MG63 (cell line): Measurements from ENCODE around the gene MYO7B. TPM values are rescaled to one million over a fixed set of nuclear protein-coding genes. Genes with fewer than 3 reads are reported as not detected.
A peak's percentile ranks its signal among the peaks of the same experiment; 100 is the strongest.
"Not testable (repeated sequence)": the region's sequence is repeated elsewhere in the genome, so short reads cannot be mapped to it uniquely, and the experiment has no call there.

Experiments
- DNase-seq: peaks from one replicate; pipeline ENCODE4 v3.0.0-alpha.2; 2020
- H3K27me3 ChIP-seq: fragments of 250-450 bp; sonication (Bioruptor Pico); 2 replicates; pipeline ENCODE4 v1.5.1; 2020; ENCODE audit warnings: mild to moderate bottlenecking, moderate library complexity
- H3K36me3 ChIP-seq: fragments of 250-450 bp; sonication (Bioruptor Pico); 2 replicates; pipeline ENCODE4 v1.5.1; 2020; ENCODE audit warnings: mild to moderate bottlenecking, moderate library complexity
- H3K4me3 ChIP-seq: fragments of 250-450 bp; sonication (Bioruptor Pico); 2 replicates; pipeline ENCODE4 v1.5.1; 2020; ENCODE audit warnings: mild to moderate bottlenecking, moderate library complexity
- H3K9me3 ChIP-seq: fragments of 250-450 bp; sonication (Bioruptor Pico); 2 replicates; pipeline ENCODE4 v1.5.1; 2020; ENCODE audit warnings: mild to moderate bottlenecking, moderate library complexity
- total RNA-seq: library from RNA; depleted of rRNA; stranded (reverse); fragments of >200 nt; shearing (Covaris generic); gene quantifications from 2 replicates; pipeline ENCODE4 v1.2.3, GENCODE V29; 2014; ENCODE audit warnings: low replicate concordance

The MYO7B gene
- total RNA-seq, 1 experiment from 2014 or later, result 0.89 TPM

DNA sequence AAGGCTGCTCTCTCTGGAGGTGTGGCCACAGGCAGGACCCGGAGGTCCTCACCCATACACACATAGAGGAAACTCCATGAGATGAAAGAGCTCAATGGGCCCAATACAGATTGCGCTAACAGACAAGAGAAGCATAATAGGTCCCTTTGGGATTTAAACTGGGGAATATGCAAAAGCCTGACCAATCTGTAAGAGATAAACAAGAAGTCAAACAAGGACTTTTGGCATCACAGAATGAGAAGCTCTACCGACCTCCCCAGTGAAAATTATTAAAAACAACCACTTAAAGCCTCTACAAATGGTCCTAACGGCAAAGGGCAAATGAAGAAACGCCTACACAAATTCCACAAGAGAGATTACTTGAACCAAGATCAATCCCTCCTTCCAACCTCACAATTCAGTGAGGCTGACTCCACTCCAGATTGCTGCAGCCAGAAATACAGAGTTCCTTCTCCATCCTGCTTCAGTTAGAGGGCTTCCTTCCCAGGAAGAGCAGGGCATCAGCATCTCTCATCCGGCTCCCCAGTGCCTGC lies 20.0 kb upstream of the MYO7B start:
- no peak overlapping the region for H3K4me3 ChIP-seq
- H3K36me3 ChIP-seq, result peaks cover 81% of the 10 kb centered on the region
- no peak for DNase-seq

GRCh38 chr2:127516041-127516762 lies 19.3 kb upstream of the MYO7B start:
- Histone ChIP-seq H3K36me3 (peaks cover 84% of the 10 kb centered on the region), H3K9me3 (no peaks in the 10 kb centered on the region), H3K4me3 (no peak overlapping the region), H3K27me3 (no peaks in the 10 kb centered on the region)
- DNase-seq, result peak; percentile 97

More for the DNA sequence above, 20.0 kb upstream of the MYO7B start:
- no peaks in the 10 kb centered on the region for H3K9me3 ChIP-seq
- H3K27me3 ChIP-seq, result no peaks in the 10 kb centered on the region

DNA sequence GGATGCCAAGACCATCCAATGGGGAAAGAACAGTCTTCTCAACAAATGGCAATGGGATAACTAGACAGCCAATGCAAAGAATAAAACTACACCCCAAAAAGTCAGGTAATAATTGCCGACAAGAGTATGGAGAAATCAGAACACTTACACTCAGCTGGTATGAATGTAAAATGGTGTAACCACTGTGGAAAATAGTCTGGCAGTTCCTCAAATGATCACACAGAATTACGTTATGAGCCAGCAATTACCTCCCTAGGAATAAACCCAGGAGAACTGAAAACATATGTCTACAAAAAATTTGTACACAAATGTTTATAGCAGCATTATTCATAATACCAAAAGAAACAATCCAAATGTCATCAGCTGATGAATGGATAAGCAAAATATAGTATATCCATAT lies 18.0 kb upstream of the MYO7B start:
- Histone ChIP-seq H3K4me3 (no peak overlapping the region), H3K36me3 (peaks cover 88% of the 10 kb centered on the region), H3K9me3 (no peaks in the 10 kb centered on the region), H3K27me3 (no peaks in the 10 kb centered on the region)
- DNase-seq, result no peak

DNA sequence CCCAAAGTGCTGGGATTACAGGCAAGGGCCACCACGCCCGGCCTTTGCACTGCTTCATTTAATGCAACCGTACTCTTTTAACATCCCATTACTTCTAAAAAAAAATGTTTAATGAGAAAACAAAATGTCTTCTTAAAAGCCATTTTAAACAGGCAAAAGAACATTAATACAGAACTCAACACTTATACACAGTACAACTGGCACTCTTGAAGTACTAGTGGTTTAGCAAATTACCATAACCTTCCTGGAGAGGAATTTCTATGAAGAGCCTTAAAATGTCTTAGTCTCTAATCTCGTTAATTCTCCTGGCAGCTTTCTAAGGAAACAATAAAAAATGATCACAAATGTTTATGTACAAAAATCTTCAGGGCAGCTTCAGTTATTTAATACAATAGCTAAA lies 15.1 kb upstream of the MYO7B start:
- no peaks in the 10 kb centered on the region for H3K27me3 ChIP-seq
- peaks cover 76% of the 10 kb centered on the region for H3K36me3 ChIP-seq
- no peak overlapping the region for H3K4me3 ChIP-seq
- no peaks in the 10 kb centered on the region for H3K9me3 ChIP-seq
- DNase-seq, result no peak

- peaks cover 54% of the 10 kb centered on the region for H3K36me3 ChIP-seq
- no peak for DNase-seq
Measured at GRCh38 chr2:127523269-127523939, 12.1 kb upstream of the MYO7B start.

DNA sequence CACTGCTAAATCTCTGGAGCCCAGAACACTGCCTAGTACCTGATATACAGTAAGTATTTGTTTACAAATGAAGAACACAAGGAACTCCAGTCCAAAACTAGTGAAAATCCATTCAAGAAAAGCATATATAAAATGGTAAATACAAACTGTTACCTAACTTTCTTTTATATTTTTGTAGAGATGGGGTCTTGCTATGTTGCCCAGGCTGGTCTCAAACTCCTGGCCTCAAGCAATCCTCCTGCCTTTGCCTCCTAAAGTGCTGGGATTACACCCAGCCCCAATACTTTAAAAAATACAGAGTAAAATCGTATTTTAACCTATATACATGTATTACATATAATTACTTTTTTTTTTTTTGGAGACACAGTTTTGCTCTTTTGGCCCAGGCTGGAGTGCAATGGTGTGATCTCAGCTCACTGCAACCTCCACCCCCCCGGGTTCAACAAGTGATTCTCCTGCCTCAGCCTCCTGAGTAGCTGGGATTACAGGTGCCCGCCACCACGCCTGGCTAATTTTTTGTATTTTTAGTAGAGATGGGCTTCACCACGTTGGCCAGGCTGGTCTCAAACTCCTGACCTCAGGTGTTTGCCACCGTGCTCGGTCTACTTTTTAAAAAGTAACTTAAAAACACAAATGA lies 11.2 kb upstream of the MYO7B start:
- peaks cover 47% of the 10 kb centered on the region for H3K36me3 ChIP-seq
- DNase-seq, H3K9me3 ChIP-seq, H3K4me3 ChIP-seq, H3K27me3 ChIP-seq: not testable (repeated sequence)

More at GRCh38 chr2:127523269-127523939, 12.1 kb upstream of the MYO7B start:
- Histone ChIP-seq H3K27me3 (no peaks in the 10 kb centered on the region), H3K4me3 (no peak overlapping the region), H3K9me3 (no peaks in the 10 kb centered on the region)

DNA sequence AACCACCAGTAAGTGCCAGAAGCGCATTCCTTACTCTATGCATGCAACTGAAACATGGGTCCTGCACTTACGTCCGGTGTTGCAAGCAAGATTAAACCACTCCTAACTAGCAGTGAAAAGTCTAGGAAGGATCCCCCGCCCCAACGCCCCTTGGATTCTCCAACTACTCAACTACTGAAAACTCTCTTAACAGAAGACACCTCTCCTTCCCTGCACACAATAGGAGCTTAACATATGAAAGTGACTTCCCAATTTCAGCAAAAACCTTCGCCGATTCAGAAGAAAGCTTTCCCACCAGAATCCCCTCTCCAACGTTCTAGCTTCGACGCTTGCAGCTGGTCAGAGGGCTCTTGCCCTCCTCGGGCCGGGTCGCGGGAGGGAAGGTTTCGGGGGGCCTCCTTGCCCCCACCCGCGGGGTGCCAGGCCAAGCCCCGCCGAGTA lies 9.8 kb upstream of the MYO7B start:
- Histone ChIP-seq H3K9me3 (peaks cover 5% of the 10 kb centered on the region; the same call in 1 of the 2 replicates), H3K36me3 (peaks cover 33% of the 10 kb centered on the region), H3K4me3 (peak overlapping the region; percentile 78), H3K27me3 (no peaks in the 10 kb centered on the region)
- peak; percentile 31 for DNase-seq

DNA sequence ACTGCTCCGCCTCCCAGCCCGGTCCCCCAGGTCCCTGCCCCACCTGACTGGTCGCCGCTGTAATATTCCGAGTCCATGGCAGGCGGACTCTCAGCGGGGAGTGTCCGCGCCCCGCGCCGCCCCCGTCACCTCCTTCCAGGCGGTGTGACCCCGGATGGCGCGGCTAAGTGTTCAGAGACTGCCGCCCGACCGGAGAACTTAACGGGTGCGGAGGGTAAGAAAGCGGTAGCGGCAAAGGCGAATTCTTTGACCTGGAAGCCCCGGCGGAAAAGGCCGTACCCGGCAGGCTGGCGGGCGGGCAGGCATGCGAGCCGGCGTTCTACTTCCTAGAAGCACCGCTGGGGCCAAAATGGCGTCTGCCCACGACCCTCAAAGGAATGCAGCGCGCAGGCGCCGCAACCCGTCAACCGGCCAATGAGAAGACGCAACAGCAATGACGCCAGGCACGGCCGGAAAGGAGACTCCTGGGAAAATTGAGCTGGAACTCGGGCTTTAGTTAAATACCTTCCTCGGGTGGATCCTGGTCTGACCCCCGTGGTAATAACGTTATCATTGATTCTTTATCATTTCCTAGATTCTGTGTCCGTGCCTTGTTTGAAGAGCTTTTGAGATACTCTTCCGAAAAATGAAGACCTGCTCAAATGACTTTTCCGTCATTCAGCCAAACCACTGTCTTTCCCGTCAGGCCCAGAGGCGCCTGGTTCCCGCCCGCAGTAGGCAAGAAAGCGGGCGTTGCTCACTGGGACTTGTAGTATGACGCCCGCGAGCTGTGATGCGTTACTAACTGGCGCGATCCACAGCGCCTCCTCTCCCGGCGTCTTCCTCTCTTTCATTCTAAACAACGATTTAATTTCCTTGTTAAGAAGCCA lies 9.1 kb upstream of the MYO7B start, which contains the start of gene IWS1:
Gene IWS1, minus strand, starts transcription at position 358 of the 869 bp plus-strand sequence. Its CDS starts 281 bp downstream, at position 77.
- no peaks in the 10 kb centered on the region for H3K27me3 ChIP-seq
- peak; percentile 95 for DNase-seq
- peaks cover 5% of the 10 kb centered on the region; the same call in 1 of the 2 replicates for H3K9me3 ChIP-seq
- peak within 1 kb of the TSS; percentile 78 for H3K4me3 ChIP-seq
- H3K36me3 ChIP-seq, result peaks cover 27% of the 10 kb centered on the region

GRCh38 chr2:127527001-127527804 lies 8.3 kb upstream of the MYO7B start:
- peaks cover 18% of the 10 kb centered on the region for H3K36me3 ChIP-seq
- H3K4me3 ChIP-seq, result peak overlapping the region; percentile 78
- DNase-seq, result no peak
- no peaks in the 10 kb centered on the region for H3K27me3 ChIP-seq
- peaks cover 5% of the 10 kb centered on the region; the same call in 1 of the 2 replicates for H3K9me3 ChIP-seq

DNA sequence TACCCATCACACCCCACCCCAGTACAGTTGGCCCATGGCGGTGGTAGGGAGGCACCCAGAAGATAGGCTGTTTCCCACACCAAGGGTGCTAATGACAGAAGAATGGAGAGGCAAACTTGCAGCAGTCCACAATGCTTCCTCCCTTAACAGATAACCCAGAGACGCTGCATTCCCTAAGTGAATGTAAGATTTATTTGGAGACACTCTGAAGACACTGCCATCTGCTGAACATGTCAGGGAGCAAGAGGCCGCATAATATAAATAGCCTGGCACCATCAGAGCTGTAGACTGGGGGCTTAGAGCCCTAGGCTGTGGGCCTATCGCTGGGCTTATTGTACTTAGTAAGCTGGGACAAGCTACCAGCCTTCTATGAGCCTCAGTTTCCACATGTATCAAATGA lies 7.0 kb upstream of the MYO7B start:
- Histone ChIP-seq H3K4me3 (no peak overlapping the region), H3K9me3 (peaks cover 5% of the 10 kb centered on the region; the same call in 1 of the 2 replicates)

GRCh38 chr2:127529416-127529815 lies 6.1 kb upstream of the MYO7B start:
- H3K27me3 ChIP-seq, H3K36me3 ChIP-seq, DNase-seq, H3K4me3 ChIP-seq, H3K9me3 ChIP-seq: not testable (repeated sequence)

More for the DNA sequence above, 7.0 kb upstream of the MYO7B start:
- Histone ChIP-seq H3K36me3 (peaks cover 5% of the 10 kb centered on the region; the same call in 1 of the 2 replicates), H3K27me3 (no peaks in the 10 kb centered on the region)
- no peak for DNase-seq

DNA sequence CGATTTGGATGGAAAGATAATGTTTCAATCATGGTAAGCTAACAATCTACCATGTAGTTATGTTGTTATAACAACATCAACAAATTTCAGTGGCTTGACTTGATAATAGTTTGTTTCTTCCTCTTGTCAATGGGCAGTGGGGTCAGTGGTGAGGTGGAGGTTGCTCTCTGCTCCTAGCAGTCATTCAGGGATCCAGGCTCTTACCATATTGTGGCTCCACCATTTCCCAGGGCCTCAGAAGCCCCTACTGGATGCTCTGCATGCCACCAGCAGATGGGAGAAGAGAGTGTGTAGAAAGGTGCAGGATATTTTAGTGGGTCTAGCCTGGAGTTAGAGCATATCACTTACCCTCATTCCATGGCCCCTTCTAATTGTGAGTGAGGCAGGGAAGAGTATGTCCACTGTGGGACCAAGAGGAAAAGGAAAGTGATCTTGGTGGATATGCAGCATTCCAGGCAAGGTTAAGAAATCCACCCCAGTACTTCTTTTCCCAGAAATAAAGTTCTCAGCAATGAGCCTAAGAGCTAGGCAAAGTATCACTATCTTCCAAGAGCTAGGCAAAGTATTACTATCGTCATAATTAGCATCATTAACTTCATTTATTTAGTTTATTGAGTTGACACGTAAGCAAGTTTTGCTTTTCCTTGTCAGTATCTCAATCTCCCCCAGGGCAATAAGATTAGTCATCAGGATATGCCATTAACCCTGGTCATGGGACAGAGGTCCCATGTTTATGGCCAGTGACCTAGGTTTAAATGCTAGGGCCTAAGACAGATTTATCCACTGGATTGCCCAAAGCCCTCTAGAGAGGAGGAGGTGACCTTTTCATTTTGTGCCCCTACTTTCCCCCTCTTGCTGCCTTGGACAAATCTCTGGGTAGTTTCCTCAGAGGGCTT lies 5.0 kb upstream of the MYO7B start:
- Histone ChIP-seq H3K27me3 (no peaks in the 10 kb centered on the region), H3K4me3 (no peak overlapping the region), H3K36me3 (no peaks in the 10 kb centered on the region), H3K9me3 (peaks cover 5% of the 10 kb centered on the region; the same call in 1 of the 2 replicates)
- DNase-seq, result no peak

DNA sequence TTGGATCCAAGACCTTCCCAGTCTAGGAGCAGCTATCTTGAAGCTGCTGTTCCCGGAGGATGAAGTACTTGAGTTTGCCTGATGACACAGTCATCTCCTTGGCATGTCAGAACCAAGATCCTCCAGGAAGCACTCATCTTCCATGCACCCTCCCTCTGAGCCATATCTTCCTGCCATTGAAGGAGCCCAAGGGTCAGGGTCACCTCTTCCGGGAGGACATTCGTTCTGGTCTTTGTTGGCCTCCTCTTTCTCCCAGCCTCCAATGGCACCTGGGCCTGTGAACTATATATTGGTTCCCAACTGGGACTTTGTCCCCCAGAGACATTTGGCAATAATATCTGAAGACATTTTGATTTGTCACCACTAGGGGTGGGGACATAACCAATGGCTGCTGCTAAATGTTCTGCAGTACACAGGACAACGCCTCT lies 4.2 kb upstream of the MYO7B start:
- no peak for DNase-seq
- no peaks in the 10 kb centered on the region for H3K27me3 ChIP-seq
- peaks cover 5% of the 10 kb centered on the region; the same call in 1 of the 2 replicates for H3K9me3 ChIP-seq
- no peak overlapping the region for H3K4me3 ChIP-seq
- no peaks in the 10 kb centered on the region for H3K36me3 ChIP-seq

DNA sequence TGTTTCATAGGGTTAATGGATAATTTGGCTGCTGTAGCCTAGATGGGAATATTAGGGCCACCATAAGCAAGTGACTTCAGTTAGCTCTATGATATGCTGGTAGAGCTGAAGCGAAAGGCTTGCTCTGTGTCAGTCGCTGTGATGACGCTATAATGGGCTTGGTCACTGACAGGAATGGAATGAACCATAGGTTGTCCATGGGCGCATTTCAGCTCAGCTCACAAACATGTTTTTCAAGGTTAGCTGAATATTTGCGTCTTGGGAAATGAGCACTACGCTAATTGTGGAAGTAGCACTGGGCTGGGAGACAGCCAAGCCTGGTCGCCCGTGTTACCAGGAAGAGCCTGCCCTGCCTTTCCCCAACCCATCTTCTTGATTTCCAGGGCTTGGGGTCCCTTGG lies 3.2 kb upstream of the MYO7B start:
- H3K9me3 ChIP-seq, result peaks cover 5% of the 10 kb centered on the region; the same call in 1 of the 2 replicates
- H3K4me3 ChIP-seq, result no peak overlapping the region
- no peaks in the 10 kb centered on the region for H3K27me3 ChIP-seq
- H3K36me3 ChIP-seq, result no peaks in the 10 kb centered on the region
- DNase-seq, result no peak
